ENCODE data around the gene PTGR1.
"Not testable (repeated sequence)": the region's sequence is repeated elsewhere in the genome, so short reads cannot be mapped to it uniquely, and the experiment has no call there.

The PTGR1 gene

DNA sequence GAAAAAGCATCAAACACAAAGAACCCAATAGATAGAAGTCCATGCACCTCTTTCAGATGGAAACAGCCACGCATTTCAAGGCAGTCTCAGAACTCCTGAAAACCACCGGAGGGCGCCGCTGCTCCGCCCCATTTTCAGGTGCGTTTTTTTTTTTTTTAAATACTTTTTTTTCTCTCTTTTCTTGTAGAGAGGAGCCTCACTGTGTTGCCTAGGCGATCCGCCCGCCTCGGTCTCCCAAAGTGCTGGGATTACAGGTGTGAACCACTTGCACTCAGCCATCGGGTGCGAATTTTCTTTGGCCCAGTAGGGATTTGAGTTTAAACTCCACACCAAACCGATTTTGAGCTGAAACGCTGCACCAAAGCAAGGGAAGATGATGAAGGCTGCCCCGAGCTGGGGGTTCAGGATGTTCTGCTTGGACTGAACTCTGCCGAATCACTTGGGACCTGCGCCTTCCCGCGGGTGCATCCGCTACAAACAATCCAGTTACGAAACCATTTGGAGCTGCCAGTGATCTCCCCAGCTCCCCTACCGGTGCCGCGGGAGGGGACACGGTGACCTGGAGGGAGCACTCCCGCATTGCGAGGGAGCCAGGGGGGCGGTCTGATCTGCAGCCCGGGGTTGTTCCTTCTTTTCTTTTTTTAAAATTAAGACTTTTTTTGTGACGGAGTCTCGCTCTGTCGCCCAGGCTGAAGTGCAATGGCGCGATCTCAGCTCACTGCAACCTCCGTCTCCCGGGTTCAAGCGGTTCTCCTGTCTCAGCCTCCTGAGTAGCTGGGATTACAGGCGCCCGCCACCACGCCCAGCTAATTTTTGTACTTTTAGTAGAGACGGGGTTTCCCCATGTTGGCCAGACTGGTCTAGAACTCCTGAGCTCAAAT is 1.4 kb downstream of the PTGR1 start:
- H3K4me1 Mint-ChIP-seq = peaks cover 27% of the 10 kb centered on the region
- H3K9me3 Mint-ChIP-seq = no peaks in the 10 kb centered on the region
- peak; percentile 6 to 62 for DNase-seq (ENCODE audit: low spot score in 2 of 2)
- peak overlapping the region; percentile 82 for H3K4me3 Mint-ChIP-seq
- H3K36me3 Mint-ChIP-seq = no peaks in the 10 kb centered on the region
- ATAC-seq = peak; percentile 58
- no peak overlapping the region for H3K27ac Mint-ChIP-seq

DNA sequence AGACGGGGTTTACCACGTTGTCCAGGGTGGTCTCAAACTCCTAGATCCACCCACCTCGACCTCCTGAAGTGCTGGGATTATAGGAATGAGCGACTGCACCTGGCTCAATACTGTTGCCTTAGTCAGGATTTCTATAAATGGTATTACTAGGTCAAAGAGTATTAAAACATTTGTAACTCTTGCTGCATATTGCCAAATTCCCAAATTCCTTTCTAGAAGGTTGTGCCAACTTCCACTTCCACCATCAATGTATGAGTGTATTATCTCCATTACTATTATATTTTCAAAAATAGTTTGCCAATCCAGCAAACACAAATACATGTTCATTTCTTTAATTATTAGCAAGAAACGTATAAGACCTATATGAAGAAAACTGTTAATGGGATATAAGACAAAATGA is 10.6 kb downstream of the PTGR1 start:
- DNase-seq (ENCODE audit: low spot score in 2 of 2) (no peak), ATAC-seq (no peak)
- H3K4me1 Mint-ChIP-seq = no peaks in the 10 kb centered on the region
- H3K9me3 Mint-ChIP-seq = no peaks in the 10 kb centered on the region
- H3K27ac Mint-ChIP-seq = no peak overlapping the region
- H3K36me3 Mint-ChIP-seq = no peaks in the 10 kb centered on the region
- no peak overlapping the region for H3K4me3 Mint-ChIP-seq

DNA sequence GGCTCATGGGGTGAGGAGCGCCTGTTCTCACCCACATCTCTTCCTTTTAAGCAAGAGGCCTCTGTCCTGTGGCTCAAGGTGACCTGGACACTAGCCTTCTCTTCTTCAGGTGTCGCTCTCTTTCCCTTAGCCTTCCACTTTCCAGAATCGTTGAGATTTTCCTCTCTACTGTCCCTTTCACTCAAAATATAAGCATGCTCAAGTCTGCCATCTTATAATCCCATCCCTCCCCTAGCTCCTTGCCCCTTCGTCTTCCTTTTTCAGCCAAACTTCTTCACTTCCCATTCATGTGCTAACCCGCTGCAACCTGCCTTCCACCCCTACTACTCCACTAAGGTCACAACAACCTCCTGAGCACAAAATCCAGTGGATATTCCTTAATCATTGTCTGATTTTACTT is 13.1 kb downstream of the PTGR1 start:
- Mint-ChIP-seq H3K36me3 (no peaks in the 10 kb centered on the region), H3K4me3 (no peak overlapping the region), H3K9me3 (no peaks in the 10 kb centered on the region), H3K4me1 (no peaks in the 10 kb centered on the region), H3K27ac (no peak overlapping the region)
- no peak for ATAC-seq
- no peak for DNase-seq (ENCODE audit: low spot score in 2 of 2)

DNA sequence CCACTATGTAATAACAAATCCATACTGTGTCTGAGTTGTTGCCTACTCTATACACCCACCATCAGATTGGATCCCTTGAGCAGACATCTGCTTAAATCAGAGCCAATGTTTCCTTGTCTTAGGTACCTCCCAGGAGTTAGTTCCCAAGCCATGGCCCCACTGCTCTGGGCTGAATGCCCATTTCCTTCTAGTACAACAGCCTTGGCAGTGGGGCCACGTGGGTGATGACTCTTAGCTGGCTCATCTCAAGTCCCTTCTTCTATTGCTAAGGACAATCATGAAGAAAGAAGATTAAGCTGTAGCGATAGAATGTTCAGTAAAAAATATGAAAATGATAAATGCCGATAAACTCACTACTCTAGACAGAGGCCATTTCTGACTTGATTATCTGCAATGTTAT is 16.6 kb downstream of the PTGR1 start:
- Mint-ChIP-seq H3K36me3 (no peaks in the 10 kb centered on the region), H3K9me3 (no peaks in the 10 kb centered on the region), H3K4me3 (no peak overlapping the region), H3K4me1 (no peaks in the 10 kb centered on the region), H3K27ac (no peak overlapping the region)
- no peak for ATAC-seq
- DNase-seq (ENCODE audit: low spot score in 2 of 2) = no peak

DNA sequence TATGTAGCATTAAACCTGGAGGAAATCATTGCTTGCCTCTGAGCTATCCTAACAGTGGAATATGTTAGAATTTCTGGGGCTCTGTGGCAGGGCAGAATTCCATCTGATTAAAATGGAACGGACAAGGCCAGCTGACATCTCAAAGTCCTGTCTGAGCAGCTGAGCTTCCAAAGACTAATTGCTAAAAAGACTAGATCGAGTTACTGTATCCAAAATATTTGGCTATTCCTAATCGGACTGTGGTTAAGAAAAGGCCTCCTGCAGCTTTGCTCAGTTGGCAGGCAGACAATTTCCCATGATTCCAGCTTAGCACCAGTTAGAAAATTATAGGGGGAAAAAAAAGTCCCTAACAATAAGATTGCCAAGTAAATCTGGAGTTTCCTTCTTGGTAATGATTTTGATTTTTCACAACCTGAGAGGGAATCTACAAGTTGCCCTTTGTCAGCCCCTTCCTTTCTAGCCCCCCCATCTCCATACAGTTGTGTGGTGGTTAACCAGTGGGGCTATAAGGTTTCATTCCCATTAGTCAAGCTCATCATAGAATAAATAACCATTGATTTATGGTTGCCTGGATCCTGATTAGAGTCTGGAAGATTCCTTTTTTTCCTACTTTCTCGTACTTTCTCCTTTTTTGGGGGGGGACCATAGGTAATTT is 26.4 kb downstream of the PTGR1 start:
- H3K27ac Mint-ChIP-seq = no peak overlapping the region
- H3K4me3 Mint-ChIP-seq = no peak overlapping the region
- peaks cover 16% of the 10 kb centered on the region for H3K9me3 Mint-ChIP-seq
- ATAC-seq = no peak
- no peaks in the 10 kb centered on the region for H3K4me1 Mint-ChIP-seq
- DNase-seq (ENCODE audit: low spot score in 2 of 2) = no peak
- H3K36me3 Mint-ChIP-seq = no peaks in the 10 kb centered on the region

DNA sequence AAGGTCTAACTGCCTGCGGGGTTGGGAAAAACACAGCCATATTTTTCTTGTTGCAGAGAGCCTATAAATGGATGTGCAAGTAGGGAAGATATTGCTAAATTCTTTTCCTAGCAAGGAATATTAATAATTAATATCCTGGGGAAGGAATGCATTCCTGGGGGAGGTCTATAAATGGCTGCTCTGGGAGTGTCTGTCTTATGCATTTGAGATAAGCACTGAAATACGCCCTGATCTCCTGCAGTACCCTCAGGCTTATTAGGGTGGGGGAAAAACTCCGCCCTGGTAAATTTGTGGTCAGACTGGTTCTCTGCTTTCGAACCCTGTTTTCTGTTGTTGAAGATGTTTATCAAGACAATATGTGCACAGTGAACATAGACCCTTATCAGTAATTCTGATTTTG is 31.3 kb downstream of the PTGR1 start:
- not testable (repeated sequence) for H3K36me3 Mint-ChIP-seq; H3K4me1 Mint-ChIP-seq; DNase-seq (ENCODE audit: low spot score in 2 of 2); H3K4me3 Mint-ChIP-seq; H3K27ac Mint-ChIP-seq; ATAC-seq
- peaks cover 21% of the 10 kb centered on the region for H3K9me3 Mint-ChIP-seq

DNA sequence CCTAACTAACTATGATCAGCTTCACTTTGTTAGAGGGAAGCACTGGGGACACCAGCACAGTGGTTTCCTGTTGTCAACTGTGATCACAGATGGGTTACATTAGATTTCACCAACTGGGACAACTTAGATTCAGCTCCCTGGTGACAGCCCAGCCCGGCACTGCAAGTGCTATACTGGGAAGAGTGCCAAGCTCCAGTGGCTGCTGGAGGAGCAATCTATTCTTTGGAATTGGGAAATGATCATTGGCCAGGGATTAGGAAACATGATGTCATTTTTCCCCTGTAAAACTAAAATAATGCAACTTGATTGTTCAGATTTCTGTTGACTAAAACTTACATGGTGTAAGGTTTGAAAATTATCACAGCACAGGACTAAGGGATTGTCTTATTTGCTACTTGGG is 33.2 kb downstream of the PTGR1 start:
- Mint-ChIP-seq H3K27ac (no peak overlapping the region), H3K4me3 (no peak overlapping the region), H3K4me1 (no peaks in the 10 kb centered on the region), H3K9me3 (peaks cover 21% of the 10 kb centered on the region), H3K36me3 (no peaks in the 10 kb centered on the region)
- no peak for ATAC-seq
- no peak for DNase-seq (ENCODE audit: low spot score in 2 of 2)

DNA sequence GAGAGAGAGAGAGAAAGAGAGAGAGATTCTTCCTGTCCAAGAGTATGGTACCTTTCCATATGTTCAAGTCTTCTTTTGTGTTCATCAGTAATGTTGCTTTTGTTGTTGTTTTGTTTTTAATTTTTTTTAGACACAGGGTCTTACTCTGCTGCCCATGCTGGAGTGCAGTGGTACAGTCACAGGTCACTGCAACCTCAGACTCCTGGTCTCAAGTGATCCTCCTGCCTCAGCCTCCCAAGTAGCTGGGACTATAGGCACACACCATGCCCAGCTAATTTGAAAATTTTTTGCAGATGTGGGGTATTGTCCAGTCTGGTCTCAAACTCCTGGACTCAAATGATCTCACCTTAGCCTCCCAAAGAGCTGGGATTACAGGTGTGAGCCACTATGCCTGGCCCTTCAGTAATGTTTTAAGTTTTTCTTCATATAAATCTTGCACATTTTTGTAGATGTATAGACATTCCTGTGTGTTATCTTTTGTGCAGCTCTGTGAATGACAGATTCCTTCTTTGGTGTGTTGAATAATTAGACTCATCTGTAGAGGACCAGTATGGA is 38.2 kb downstream of the PTGR1 start:
- Mint-ChIP-seq H3K9me3 (peaks cover 7% of the 10 kb centered on the region), H3K36me3 (no peaks in the 10 kb centered on the region), H3K4me3 (no peak overlapping the region), H3K27ac (no peak overlapping the region), H3K4me1 (no peaks in the 10 kb centered on the region)
- ATAC-seq (no peak), DNase-seq (ENCODE audit: low spot score in 2 of 2) (no peak)

DNA sequence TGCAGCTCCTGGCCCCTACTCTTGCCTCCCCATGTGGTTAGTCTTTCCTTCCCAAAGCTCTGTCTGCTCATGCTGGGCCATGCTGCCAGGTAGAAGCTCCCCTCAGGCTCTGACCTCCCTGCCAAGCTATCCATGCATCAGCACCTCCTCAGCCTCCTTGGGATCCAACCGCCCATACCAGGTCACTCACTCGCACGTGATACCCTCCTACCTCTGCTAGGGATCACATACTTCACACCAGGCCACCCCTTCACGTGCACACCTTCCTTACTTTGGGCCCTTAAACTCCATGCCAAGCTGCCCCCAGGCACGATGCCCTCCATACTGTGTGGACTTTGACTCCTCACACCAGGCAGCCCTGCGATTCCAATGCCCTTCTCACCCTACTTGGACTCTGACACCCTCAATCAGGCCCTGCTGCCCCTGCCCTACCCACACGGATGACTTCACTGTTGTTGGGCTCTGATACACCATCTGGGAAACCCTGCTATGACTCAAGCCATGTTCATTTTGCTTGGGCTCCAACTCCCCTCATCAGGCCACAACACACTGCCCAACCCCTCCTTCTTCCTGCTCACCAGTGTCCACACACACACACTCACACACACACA is 40.3 kb downstream of the PTGR1 start:
- Mint-ChIP-seq H3K36me3 (no peaks in the 10 kb centered on the region), H3K4me3 (no peak overlapping the region), H3K9me3 (peaks cover 17% of the 10 kb centered on the region), H3K4me1 (no peaks in the 10 kb centered on the region), H3K27ac (no peak overlapping the region)
- DNase-seq (ENCODE audit: low spot score in 2 of 2) = no peak
- ATAC-seq = no peak

DNA sequence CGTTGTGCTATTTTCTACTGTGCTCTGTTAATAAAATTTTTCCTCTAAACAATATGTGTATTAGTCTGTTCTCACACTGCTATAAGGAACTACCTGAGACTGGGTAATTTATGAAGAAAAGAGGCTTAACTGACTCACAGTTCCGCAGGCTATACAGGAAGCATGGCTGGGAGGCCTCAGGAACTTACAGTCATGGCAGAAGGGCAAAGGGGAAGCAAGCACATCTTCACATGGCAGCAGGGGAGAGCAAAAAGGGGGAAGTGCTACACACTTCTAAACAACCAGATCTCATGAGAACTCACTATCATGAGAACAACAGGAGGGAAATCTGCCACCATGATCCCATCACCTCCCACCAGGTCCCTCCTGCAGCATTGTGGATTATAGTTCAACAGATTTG is 44.0 kb downstream of the PTGR1 start:
- not testable (repeated sequence) for H3K4me3 Mint-ChIP-seq; DNase-seq (ENCODE audit: low spot score in 2 of 2); H3K36me3 Mint-ChIP-seq; H3K27ac Mint-ChIP-seq; H3K4me1 Mint-ChIP-seq; ATAC-seq
- peaks cover 24% of the 10 kb centered on the region for H3K9me3 Mint-ChIP-seq

DNA sequence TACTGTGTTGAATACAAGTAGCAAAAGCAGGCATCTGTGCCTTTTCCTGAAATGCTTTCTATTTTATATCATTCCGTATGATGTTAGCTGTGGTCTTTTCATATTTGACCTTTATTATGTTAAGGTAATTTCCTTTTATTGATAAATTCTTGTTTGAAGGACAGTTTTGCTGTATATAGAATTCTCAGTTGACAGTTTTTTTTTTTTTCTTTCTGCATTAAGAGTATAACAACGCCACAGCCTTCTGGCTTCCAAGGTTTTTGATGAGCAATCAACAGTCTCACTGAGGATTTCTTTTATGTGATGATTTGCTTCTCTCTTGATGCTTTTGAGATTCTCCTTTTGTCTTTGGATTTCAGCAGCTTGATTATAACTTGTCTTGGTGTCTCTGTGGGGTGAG is 50.8 kb downstream of the PTGR1 start:
- peaks cover 32% of the 10 kb centered on the region for H3K9me3 Mint-ChIP-seq
- no peak for ATAC-seq

DNA sequence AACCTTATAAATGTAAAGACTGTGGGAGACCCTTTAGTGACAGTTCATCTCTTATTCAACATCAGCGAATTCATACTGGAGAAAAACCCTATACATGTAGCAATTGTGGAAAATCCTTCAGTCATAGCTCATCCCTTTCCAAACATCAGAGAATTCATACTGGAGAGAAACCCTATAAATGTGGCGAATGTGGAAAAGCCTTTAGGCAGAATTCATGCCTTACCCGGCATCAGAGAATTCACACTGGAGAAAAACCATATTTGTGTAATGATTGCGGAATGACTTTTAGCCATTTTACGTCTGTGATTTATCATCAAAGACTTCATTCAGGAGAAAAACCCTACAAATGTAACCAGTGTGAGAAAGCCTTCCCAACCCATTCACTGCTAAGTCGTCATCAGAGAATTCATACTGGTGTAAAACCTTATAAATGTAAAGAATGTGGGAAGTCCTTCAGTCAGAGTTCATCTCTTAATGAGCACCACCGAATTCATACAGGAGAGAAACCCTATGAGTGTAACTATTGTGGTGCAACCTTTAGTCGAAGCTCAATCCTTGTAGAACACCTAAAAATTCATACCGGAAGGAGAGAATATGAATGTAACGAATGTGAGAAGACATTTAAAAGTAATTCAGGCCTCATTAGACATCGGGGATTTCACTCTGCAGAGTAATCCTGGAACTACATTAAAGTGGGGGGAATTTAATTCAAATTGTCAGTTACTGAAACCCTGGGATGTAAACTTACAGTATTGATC is 56.8 kb downstream of the PTGR1 start:
- Mint-ChIP-seq H3K36me3 (peaks cover 7% of the 10 kb centered on the region), H3K4me3 (no peak overlapping the region), H3K27ac (no peak overlapping the region), H3K9me3 (peaks cover 34% of the 10 kb centered on the region), H3K4me1 (no peaks in the 10 kb centered on the region)
- DNase-seq (ENCODE audit: low spot score in 2 of 2) = no peak
- ATAC-seq = no peak

More for the DNA sequence above, 50.8 kb downstream of the PTGR1 start:
- Mint-ChIP-seq H3K4me3 (no peak overlapping the region), H3K4me1 (no peaks in the 10 kb centered on the region), H3K27ac (no peak overlapping the region), H3K36me3 (no peaks in the 10 kb centered on the region)
- no peak for DNase-seq (ENCODE audit: low spot score in 2 of 2)

DNA sequence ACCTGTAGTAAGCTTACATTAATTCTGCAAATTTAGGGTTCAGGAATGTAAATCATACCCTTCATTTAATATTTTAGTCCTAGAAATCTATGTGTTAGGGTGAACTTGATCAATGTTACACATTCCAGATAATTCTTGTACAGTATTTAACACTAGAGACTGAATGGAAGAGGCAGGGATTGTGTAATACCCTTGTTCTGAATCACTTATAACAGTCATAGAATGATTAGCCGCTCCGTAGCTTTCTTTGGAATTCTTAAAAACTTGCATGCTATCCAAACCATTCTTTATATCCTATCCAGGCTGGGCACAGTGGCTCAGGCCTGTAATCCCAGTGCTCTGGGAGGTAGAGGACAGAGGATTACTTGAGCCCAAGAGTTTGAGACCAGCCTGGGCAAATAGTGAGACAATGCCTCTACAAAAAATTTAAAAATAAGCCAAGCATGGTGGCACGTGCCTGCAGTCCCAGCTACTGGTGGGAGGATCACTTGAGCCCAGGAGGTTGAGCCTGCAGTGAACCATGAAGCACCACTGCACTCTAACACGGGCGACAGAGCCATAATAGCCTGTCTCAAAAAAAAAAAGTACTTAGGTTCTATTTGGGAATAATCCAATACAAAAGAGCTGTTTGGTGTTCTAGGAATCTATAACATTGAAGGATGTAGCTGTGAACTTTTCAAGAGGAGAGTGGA is 66.2 kb downstream of the PTGR1 start:
- Mint-ChIP-seq H3K9me3 (peaks cover 5% of the 10 kb centered on the region), H3K36me3 (peaks cover 4% of the 10 kb centered on the region), H3K4me1 (no peaks in the 10 kb centered on the region), H3K4me3 (no peak overlapping the region), H3K27ac (no peak overlapping the region)
- DNase-seq (ENCODE audit: low spot score in 2 of 2) (no peak), ATAC-seq (no peak)

DNA sequence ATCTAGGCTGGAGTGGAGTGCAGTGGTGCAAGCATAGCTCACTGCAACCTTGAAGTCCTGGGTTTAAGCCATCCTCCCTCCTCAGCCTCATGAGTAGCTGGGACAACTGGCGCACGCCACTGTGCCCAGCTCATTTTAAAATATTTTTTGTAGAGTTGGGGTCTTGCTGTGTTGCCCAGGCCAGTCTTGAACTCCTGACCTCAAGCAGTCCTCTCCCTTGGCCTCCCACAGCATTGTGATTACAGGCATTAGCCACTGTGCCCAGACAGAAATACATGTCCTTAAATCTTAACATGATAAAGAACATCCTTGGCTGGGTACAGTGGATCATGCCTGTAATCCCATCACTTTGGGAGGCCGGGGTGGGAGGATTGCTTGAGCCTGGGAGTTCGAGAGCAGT is 67.7 kb downstream of the PTGR1 start:
- peaks cover 7% of the 10 kb centered on the region for H3K9me3 Mint-ChIP-seq
- no peak overlapping the region for H3K4me3 Mint-ChIP-seq
- DNase-seq (ENCODE audit: low spot score in 2 of 2) = no peak
- no peak for ATAC-seq
- peaks cover 7% of the 10 kb centered on the region for H3K4me1 Mint-ChIP-seq
- H3K27ac Mint-ChIP-seq = no peak overlapping the region
- H3K36me3 Mint-ChIP-seq = peaks cover 1% of the 10 kb centered on the region

Data from stimulated activated effector memory CD8-positive, alpha-beta T cell treated with anti-CD3 and anti-CD28 coated beads, Interleukin-12 subunit alpha, Interleukin-12 subunit beta, amount 100 ng/mL, for 72 hours (primary cell).